Dedifferentiated amniotic fluid mesenchymal stem cell (primary cell): ENCODE data around the gene PPP1R3D.
"Not testable (repeated sequence)": the region's sequence is repeated elsewhere in the genome, so short reads cannot be mapped to it uniquely, and the experiment has no call there.

Experiments
- DNase-seq: peaks from one replicate; pipeline ENCODE4 v3.0.0-alpha.2; 2016; ENCODE audit errors: extremely low spot score

The PPP1R3D gene, protein sequence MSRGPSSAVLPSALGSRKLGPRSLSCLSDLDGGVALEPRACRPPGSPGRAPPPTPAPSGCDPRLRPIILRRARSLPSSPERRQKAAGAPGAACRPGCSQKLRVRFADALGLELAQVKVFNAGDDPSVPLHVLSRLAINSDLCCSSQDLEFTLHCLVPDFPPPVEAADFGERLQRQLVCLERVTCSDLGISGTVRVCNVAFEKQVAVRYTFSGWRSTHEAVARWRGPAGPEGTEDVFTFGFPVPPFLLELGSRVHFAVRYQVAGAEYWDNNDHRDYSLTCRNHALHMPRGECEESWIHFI

GRCh38 chr20:59940129-59940955 is at the start of gene PPP1R3D, which contains the start of gene FAM217B:
Gene PPP1R3D, minus strand, starts transcription at chr20:59940305. Its CDS starts 374 bp downstream, at chr20:59939931.
Gene FAM217B, plus strand, starts transcription at chr20:59940389. Its CDS starts 3,555 bp downstream, at chr20:59943944.
- peak; percentile 96 for DNase-seq

- DNase-seq, result no peak
These were observed 48.0 kb upstream of the PPP1R3D start for GRCh38 chr20:59988141-59988540.

GRCh38 chr20:59987135-59987534 is 47.0 kb upstream of the PPP1R3D start:
- DNase-seq, result no peak

DNA sequence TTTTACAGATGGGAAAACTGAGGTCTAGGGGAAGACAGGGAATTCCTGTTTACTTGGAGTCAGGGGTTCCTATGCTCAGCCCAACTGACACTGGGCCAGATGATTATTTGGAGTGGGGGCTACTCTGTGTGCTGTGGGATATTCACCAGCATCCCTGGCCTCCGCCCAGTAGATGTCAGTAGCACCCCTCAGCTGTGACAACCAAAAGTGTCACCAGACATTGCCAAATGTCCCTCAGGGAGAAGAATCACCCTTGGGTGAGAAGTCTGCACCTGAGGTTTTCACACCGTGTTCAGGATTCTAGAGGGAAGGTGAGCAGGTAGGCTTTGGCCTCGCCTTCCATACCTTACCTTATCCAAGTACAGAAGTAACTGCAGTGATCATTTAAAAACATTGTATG is 45.8 kb upstream of the PPP1R3D start:
- no peak for DNase-seq

DNA sequence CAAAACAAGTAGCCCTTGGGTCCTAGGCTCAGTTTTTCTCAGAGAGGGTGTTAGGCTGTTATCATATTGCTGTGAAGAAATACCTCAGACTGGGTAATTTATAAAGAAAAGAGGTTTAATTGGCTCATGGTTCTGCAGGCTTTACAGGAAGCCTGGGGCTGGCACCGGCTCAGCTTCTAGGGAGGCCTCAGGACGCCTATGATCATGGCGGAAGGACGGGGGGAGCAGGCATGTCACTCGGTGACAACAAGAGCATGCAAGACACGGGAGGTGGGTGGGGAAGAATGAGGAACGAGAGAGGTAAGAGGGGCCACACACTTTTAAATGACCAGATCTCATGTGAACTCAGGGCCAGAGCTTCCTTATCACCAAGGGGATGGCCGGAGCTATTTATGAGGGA is 45.1 kb upstream of the PPP1R3D start:
- DNase-seq, result no peak

DNA sequence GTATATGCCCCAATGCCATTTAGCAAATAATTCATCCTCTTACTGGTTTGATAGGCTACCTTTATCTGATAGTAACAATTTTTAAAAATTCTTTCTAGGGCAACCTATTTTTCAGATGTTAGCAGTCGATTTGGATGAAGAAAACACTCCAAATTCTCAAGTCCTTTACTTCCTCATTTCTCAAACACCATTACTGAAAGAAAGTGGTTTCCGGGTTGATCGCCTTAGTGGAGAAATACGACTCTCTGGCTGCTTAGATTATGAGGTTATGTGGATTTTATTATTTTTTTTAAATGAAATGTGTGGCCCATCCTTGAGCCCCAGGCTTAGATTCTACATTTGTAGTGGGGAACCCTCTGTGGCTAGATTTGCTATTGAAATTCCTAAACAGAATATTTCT is 44.4 kb upstream of the PPP1R3D start:
- DNase-seq, result no peak

DNA sequence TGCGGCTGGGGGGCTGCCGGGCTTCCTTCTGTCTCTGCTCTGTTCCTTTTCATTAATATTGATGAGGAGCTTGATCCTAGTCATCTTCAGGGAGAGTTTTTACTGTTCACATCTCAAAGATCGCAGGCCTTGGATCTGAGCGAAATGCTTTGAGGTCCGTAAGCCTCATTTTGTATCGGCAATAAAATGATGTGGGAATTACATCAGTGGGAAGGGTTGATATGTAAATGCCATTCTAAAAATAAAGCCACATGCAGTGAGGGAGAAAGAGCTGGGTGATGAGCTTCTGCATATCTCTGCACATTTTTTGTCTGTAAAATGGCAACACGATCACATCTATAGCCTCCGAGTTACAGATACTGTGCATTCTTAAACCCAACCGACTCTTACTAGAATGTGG is 43.0 kb upstream of the PPP1R3D start:
- no peak for DNase-seq

GRCh38 chr20:59977086-59977485 is 37.0 kb upstream of the PPP1R3D start:
- DNase-seq, result no peak

- peak; percentile 32 for DNase-seq
These were observed 36.2 kb upstream of the PPP1R3D start for GRCh38 chr20:59976156-59976782.

DNA sequence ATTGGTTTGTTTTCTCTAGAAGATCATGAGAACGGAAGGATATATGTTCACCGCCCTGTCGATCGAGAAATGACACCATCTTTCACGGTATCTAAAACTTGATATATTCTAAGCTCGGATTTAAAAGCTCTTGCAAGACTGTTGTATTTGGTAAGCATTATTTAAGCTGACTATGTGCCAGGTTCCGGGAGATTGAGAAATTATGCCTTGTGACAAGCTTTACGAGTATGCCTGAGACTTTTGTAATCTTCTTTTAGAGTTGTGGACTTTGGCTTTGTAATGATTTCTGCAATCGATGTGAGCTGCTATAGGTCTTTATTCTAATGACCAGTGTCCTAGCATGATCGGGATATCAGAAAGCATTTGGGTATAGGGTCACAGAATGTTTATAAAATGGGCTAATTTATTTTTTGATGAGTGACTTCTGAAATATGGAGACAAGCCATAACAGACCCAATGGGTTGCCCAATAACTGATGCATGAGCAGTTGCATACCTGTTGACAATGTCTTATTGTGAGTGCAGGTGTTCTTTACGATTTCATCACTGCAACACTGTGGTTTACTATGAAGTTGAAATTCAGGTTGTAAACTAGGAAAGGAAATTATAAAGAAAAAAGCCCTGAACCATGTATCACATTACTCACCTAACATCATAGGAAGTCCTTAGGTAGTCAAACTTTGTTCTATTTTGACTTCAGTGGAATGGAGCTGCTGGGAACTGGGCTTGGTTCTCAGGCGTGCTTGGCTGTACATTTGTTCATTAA is 32.1 kb upstream of the PPP1R3D start:
- DNase-seq, result no peak

DNA sequence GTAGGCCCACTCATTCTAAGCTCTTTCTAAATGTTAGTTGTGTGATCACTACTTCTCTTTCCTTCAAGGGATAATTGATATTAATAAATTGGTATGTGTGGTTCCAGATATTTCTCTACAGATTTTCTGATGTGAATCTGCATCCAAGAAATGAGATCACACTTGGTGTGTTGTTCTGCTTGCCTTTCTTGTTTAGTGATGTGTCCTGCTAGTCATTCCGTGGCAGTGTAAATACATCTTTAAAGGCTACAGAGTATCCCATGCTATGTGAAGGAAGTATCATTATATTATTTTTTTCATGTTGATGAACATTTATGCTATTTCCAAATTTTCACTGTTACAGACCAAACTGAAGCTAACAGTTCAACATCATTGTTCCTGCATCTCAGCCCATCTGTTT is 31.3 kb upstream of the PPP1R3D start:
- no peak for DNase-seq

DNA sequence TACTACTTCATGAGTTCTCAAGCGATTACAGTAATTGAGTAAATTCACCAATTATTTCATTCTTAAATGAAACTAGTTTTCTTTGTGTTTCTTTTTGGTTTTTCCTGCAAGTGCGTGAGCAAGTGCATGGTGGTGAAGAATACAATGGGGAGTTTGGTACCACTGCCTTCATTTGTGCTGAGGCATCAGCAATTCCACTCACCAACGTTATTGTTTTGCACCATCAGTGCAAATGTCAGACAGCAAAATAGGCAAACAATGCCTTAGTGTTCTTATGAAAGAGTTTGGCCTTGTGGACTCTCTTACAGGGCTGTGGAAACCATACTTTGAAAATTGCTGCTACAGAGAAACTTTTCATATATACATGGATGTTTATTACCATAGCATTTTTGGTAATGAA is 26.3 kb upstream of the PPP1R3D start:
- DNase-seq, result no peak

DNA sequence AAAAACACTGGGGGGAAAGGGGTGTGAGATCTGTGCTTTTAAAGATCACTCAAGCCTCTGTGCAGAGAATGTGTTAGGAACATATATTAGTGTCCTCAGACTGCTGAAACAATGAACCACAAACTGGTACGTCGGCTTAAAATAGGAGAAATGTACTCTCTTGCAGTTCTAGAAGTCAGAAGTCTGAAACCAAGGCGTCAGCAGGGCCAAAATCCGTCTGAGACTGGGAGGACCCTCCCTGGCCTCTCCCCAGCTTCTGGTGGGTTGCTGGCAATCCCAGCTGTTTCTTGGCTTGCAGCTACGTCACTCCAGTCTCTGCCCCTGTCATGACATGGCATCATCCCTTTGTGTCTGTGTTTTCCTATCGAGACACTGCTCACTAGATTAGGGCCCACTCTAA is 22.1 kb upstream of the PPP1R3D start:
- DNase-seq, result no peak

GRCh38 chr20:59961423-59961822 is 21.3 kb upstream of the PPP1R3D start:
- no peak for DNase-seq

GRCh38 chr20:59958626-59959025 is 18.5 kb upstream of the PPP1R3D start:
- DNase-seq, result no peak

DNA sequence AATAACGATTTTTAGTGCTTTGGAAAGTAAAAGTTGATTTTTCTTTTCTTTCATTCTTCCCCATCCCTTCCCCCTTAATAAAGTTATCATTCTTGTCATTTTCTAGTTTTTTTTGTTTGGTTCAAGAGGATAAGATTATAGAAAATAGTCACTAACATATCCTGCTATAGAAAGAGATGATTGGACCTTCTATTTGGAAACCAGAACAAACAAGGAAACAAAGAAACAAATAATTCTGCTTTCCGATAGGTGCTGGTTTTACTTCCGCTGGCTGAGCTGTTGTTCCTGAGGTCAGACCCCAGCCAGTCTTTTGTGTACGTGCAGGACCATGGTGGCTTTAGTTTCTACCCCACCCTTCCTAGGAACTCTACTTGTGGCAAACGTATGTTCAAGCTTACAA is 18.0 kb upstream of the PPP1R3D start, which contains the start of gene CDH26:
Gene CDH26, plus strand, starts transcription at position 301 of the 400 bp plus-strand sequence. CDS start 304 bp downstream, outside the sequence.
- DNase-seq, result no peak

DNA sequence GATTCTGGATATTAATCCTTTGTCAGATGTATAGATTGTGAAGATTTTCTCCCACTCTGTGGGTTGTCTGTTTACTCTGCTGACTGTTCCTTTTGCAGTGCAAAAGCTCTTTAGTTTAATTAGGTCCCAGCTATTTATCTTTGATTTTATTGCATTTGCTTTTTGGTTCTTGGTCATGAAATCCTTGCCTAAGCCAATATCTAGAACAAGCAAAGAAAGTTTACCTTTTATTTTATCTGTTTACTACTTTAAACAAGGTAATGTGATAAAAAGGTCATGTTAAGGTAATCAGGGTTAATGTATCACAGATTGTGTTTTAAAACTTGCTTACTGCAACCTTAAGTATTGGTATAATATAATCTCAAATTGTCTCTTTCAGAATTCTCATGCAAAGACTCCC is 17.5 kb upstream of the PPP1R3D start:
- not testable (repeated sequence) for DNase-seq

GRCh38 chr20:59955131-59955796 is 15.2 kb upstream of the PPP1R3D start:
- DNase-seq, result no peak

GRCh38 chr20:59954718-59955117 is 14.6 kb upstream of the PPP1R3D start:
- DNase-seq, result no peak

DNA sequence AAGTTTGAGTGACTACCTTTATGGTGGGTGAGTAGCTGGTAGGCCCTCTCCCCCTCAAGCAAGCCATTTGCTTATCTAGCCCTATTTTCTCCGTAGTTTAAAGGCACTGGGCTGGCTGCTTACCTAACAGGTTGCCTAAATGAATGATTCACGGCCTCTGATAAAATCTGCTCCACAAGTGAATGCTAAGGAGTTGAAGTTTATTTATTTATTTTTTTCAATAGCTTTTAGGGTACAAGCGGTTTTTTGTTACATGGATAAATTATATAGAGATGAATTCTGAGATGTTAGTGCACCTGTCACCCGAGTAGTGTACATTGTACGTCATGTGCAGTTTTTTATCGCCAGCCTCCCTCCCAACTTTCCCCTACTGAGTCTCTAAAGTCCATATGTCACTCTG is 9.8 kb upstream of the PPP1R3D start:
- no peak for DNase-seq
